ENCODE measurements around the gene CATSPERB. TPM values are rescaled to one million over a fixed set of nuclear protein-coding genes. Genes with fewer than 3 reads are reported as not detected.

CATSPERB gene
- total and polyA plus RNA-seq, 2 donors (not counting 1 experiment from before 2014, with no cell fraction given): not detected

DNA sequence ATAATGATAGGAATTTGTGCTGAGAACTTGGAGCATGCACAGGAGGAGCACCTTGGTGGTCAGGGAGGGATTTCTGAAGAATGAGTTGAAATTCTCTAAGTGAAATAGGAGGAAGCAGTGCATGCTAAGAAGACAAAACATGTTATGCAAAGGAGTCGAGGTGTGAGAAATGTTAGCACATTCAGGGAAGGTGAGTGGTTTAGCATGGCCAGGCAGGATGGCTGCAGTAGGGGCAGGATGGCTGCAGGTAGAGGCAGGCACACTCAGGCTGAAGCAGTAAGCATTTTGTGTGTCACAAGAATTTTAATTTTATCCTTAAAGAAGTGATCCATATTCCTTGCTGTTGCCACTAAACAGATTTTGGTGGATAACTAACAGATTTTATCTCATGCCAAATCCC, 46.3 kb downstream of the CATSPERB start:
- Histone ChIP-seq H3K4me1 (ENCODE audit: control insufficient read depth, extremely low read depth, insufficient read depth, low read length) (no peaks in the 10 kb centered on the region), H3K79me2 (ENCODE audit: control insufficient read depth, insufficient read depth, low read length) (no peaks in the 10 kb centered on the region)
- TF ChIP-seq, protein P1, sequence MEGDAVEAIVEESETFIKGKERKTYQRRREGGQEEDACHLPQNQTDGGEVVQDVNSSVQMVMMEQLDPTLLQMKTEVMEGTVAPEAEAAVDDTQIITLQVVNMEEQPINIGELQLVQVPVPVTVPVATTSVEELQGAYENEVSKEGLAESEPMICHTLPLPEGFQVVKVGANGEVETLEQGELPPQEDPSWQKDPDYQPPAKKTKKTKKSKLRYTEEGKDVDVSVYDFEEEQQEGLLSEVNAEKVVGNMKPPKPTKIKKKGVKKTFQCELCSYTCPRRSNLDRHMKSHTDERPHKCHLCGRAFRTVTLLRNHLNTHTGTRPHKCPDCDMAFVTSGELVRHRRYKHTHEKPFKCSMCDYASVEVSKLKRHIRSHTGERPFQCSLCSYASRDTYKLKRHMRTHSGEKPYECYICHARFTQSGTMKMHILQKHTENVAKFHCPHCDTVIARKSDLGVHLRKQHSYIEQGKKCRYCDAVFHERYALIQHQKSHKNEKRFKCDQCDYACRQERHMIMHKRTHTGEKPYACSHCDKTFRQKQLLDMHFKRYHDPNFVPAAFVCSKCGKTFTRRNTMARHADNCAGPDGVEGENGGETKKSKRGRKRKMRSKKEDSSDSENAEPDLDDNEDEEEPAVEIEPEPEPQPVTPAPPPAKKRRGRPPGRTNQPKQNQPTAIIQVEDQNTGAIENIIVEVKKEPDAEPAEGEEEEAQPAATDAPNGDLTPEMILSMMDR (conservative IDR thresholded peaks at IDR 0.05 in 1 of 2, IDR thresholded peaks at IDR 0.05 in 1 of 2; ENCODE audit: low read depth in 1 of 2, low read length in 2 of 2): no peak
- no peak for TF ChIP-seq EZH2 (IDR thresholded peaks at IDR 0.05; ENCODE audit: low read length, missing control alignments)

DNA sequence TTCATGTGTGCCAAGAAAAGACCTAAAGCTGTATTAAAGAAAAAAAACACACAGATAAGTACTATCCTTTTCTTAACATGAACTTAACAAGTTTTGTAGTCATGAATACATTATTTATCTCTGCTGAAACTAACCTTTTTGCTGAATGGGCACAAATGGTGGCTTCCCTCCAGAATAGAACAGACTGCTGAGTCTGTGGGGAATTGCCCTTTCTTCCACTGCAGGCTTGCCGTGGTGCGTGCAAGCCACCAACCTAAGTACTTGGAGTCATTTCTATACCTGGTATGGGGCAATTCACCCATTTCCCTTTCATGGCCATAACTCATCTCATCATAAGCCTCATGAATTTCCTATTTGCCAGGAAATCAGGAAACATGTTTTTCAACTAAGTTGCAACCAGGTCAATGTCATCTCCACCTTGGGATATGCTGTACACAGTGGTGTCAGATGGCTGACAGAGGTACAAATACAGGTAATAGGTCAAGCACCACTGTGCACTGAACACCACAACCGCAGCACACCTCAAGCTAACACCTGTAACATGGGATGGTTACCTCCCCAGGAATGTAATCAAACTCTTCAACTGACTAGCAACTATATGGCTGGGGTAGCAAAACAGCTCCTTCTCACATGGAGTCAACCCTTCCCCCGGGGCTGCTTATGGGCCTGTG, 49.9 kb downstream of the CATSPERB start:
- Histone ChIP-seq H3K4me2 (ENCODE audit: extremely low read depth, insufficient read depth, low read length) (no peak overlapping the region), H3K9ac (ENCODE audit: insufficient read depth, low read length) (no peak overlapping the region), H3K9me3 (ENCODE audit: control insufficient read depth, insufficient read depth, low read depth, low read length) (no peaks in the 10 kb centered on the region), H3K4me1 (ENCODE audit: control insufficient read depth, extremely low read depth, insufficient read depth, low read length) (no peaks in the 10 kb centered on the region), H3K36me3 (ENCODE audit: control insufficient read depth, insufficient read depth, low read length) (no peaks in the 10 kb centered on the region), H3K27me3 (ENCODE audit: control insufficient read depth, insufficient read depth, low read length) (no peaks in the 10 kb centered on the region), H3K79me2 (ENCODE audit: control insufficient read depth, insufficient read depth, low read length) (no peaks in the 10 kb centered on the region), H4K20me1 (ENCODE audit: control insufficient read depth, extremely low read depth, insufficient read depth, low read length) (no peaks in the 10 kb centered on the region), H3K27ac (ENCODE audit: insufficient read depth, low read length) (no peak overlapping the region), H3K4me3 (replicated peaks in 1 of 4; ENCODE audit: control extremely low read depth in 1 of 4, insufficient read depth in 1 of 4, low read depth in 3 of 4, low read length in 4 of 4) (no peak overlapping the region), H2AFZ (ENCODE audit: low read length) (no peak overlapping the region)
- no peak for DNase-seq (ENCODE audit: low read depth in 2 of 2)
- TF ChIP-seq EZH2 (IDR thresholded peaks at IDR 0.05; ENCODE audit: low read length, missing control alignments): no peak
- TF ChIP-seq, protein P1 (conservative IDR thresholded peaks at IDR 0.05 in 1 of 2, IDR thresholded peaks at IDR 0.05 in 1 of 2; ENCODE audit: low read depth in 1 of 2, low read length in 2 of 2): no peak

More for the DNA sequence above, 46.3 kb downstream of the CATSPERB start:
- Histone ChIP-seq H3K4me2 (ENCODE audit: extremely low read depth, insufficient read depth, low read length) (no peak overlapping the region), H3K9me3 (ENCODE audit: control insufficient read depth, insufficient read depth, low read depth, low read length) (no peaks in the 10 kb centered on the region), H3K27ac (ENCODE audit: insufficient read depth, low read length) (no peak overlapping the region), H3K9ac (ENCODE audit: insufficient read depth, low read length) (no peak overlapping the region), H2AFZ (ENCODE audit: low read length) (no peak overlapping the region), H4K20me1 (ENCODE audit: control insufficient read depth, extremely low read depth, insufficient read depth, low read length) (no peaks in the 10 kb centered on the region), H3K27me3 (ENCODE audit: control insufficient read depth, insufficient read depth, low read length) (no peaks in the 10 kb centered on the region), H3K4me3 (replicated peaks in 1 of 4; ENCODE audit: control extremely low read depth in 1 of 4, insufficient read depth in 1 of 4, low read depth in 3 of 4, low read length in 4 of 4) (no peak overlapping the region), H3K36me3 (ENCODE audit: control insufficient read depth, insufficient read depth, low read length) (no peaks in the 10 kb centered on the region)
- no peak for DNase-seq (ENCODE audit: low read depth in 2 of 2)

DNA sequence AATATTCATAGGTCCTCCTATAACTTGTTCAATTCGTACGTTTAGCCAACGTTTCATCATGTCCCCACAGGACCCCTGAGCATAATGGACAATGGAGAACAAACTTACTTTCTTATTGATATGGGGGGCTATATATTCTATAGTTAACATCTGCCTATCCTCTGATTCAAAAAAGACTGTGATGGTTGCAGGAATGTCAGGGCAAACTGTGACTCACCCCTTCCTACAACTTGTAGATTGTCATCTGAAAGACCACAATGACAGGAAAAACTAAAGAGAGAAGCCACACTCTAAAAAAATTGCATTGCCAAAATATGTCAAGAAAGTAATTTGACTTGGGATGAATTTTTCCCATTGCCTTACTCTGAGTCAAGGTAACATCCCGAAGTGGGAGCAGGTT, 50.8 kb downstream of the CATSPERB start:
- Histone ChIP-seq H2AFZ (ENCODE audit: low read length) (no peak overlapping the region), H3K36me3 (ENCODE audit: control insufficient read depth, insufficient read depth, low read length) (no peaks in the 10 kb centered on the region), H3K4me1 (ENCODE audit: control insufficient read depth, extremely low read depth, insufficient read depth, low read length) (no peaks in the 10 kb centered on the region), H3K4me3 (replicated peaks in 1 of 4; ENCODE audit: control extremely low read depth in 1 of 4, insufficient read depth in 1 of 4, low read depth in 3 of 4, low read length in 4 of 4) (no peak overlapping the region), H3K4me2 (ENCODE audit: extremely low read depth, insufficient read depth, low read length) (no peak overlapping the region), H3K27me3 (ENCODE audit: control insufficient read depth, insufficient read depth, low read length) (no peaks in the 10 kb centered on the region), H3K79me2 (ENCODE audit: control insufficient read depth, insufficient read depth, low read length) (no peaks in the 10 kb centered on the region), H4K20me1 (ENCODE audit: control insufficient read depth, extremely low read depth, insufficient read depth, low read length) (no peaks in the 10 kb centered on the region), H3K27ac (ENCODE audit: insufficient read depth, low read length) (no peak overlapping the region), H3K9me3 (ENCODE audit: control insufficient read depth, insufficient read depth, low read depth, low read length) (no peaks in the 10 kb centered on the region), H3K9ac (ENCODE audit: insufficient read depth, low read length) (no peak overlapping the region)
- DNase-seq (ENCODE audit: low read depth in 2 of 2): no peak
- TF ChIP-seq, protein P1 (conservative IDR thresholded peaks at IDR 0.05 in 1 of 2, IDR thresholded peaks at IDR 0.05 in 1 of 2; ENCODE audit: low read depth in 1 of 2, low read length in 2 of 2): no peak
- no peak for TF ChIP-seq EZH2 (IDR thresholded peaks at IDR 0.05; ENCODE audit: low read length, missing control alignments)
